Fibroblast of gingiva (primary cell): ENCODE results near the gene ARHGDIA.

ENCODE experiments used
- DNase-seq: peaks from one replicate; pipeline ENCODE4 v3.0.0-alpha.2; 2011; ENCODE audit warnings: low read depth

ARHGDIA gene

GRCh38 chr17:81888105-81888987, 17.2 kb upstream of the ARHGDIA start:
- DNase-seq = no peak

GRCh38 chr17:81885869-81886548, 14.9 kb upstream of the ARHGDIA start:
- DNase-seq = peak; percentile 69

GRCh38 chr17:81885454-81885853, 14.3 kb upstream of the ARHGDIA start:
- DNase-seq = no peak

GRCh38 chr17:81884968-81885367, 13.8 kb upstream of the ARHGDIA start:
- no peak for DNase-seq

DNA sequence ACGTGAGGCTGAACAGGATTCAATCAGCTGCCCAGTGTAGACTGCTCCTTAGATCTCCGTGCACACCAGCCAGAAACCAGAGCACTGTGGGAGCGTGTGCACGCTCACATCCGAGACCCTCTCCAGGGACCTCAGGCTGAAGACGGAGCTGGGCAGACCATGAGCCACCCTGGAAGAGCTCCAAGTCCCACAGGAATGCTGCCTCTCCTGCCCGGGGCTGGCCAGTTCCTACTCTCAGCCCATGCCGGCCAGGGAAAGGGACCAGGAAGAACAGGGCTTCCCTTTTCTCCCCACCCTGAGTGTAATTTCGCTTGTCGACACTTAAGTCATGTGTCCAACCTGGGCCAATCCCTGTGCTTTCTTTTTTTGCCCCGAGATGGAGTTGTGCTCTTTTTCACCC, 13.4 kb upstream of the ARHGDIA start:
- DNase-seq = no peak

GRCh38 chr17:81879121-81879520, 8.0 kb upstream of the ARHGDIA start:
- no peak for DNase-seq

- DNase-seq = no peak
Observed at GRCh38 chr17:81878294-81878693, 7.2 kb upstream of the ARHGDIA start.

DNA sequence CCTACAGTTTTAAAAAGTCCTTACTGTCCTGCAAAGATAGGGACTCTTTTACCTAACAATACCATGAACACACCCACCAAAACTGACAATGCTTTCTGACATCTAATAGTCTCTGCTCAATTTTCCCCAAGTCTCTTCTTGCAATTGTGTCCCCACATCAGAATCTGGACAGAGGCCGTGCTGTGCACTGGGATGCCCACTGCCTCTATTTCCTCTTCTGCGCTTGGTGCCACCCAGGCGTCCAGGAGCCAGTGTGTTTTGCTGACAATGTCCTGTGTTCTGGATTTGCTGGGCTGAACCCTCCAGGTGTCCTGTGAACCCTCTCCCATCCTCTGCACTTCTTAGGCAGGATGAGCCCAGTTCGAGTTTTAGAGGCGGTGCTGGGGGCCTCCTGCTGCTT, 6.4 kb upstream of the ARHGDIA start:
- DNase-seq = no peak

- DNase-seq = peak; percentile 91
Observed at GRCh38 chr17:81871387-81872230, 472 bp upstream of the ARHGDIA start.

- DNase-seq = no peak
Observed at GRCh38 chr17:81870131-81870980, 781 bp downstream of the ARHGDIA start.

- no peak for DNase-seq
Observed at GRCh38 chr17:81869221-81870130, 1.7 kb downstream of the ARHGDIA start.

GRCh38 chr17:81868674-81869220, 2.4 kb downstream of the ARHGDIA start:
- peak; percentile 93 for DNase-seq

DNA sequence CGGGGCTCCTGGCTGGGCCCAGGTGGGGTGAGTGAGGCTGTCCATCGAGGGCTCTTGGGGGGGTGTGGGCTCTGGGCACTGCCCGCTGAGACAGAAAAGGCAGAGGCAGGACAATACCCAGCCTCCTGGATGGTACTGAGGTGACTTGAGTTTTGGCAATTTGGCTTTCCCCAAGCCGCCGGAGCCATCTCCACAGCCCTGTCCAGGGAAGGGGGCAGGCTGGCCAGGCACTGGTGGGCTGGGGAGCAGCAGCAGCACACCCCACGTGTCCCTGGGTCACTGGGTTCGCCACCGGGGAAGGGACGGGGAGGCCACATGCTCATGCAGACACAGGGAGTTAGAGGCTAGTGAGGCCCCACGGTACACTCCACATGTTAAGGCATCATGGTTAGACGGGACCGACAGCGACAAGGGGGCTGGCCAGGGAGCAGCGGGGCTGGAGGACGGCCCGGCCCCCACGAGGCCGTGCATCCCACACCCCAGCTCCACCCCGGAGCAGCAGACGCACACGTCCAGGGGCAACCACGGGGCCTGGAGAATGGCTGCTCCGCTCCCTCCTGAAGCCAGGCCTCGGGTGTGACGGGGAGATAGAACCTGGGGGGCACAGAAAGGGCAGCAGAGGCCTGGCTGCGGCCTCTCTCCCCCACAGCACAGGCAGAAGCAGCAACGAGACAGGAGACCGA, 3.0 kb downstream of the ARHGDIA start:
- DNase-seq = no peak

- DNase-seq = peak; percentile 73
Observed at GRCh38 chr17:81867170-81867990, 3.8 kb downstream of the ARHGDIA start.

- no peak for DNase-seq
Observed at GRCh38 chr17:81866440-81867169, 4.5 kb downstream of the ARHGDIA start.

- no peak for DNase-seq
Observed at GRCh38 chr17:81865733-81866439, 5.3 kb downstream of the ARHGDIA start.

GRCh38 chr17:81865358-81865732, 5.8 kb downstream of the ARHGDIA start:
- DNase-seq = no peak
